Activated gamma-delta T cell treated with Interleukin-2 at 50 U/mL for 16 hours (primary cell): ENCODE data around the gene ZNF223.

Source experiments
- DNase-seq: peaks from one replicate; pipeline ENCODE4 v3.0.0-alpha.2; 2020

The ZNF223 gene

GRCh38 chr19:44072543-44073401 is 20.9 kb downstream of the ZNF223 start:
- no peak for DNase-seq

GRCh38 chr19:44076325-44076724 is 24.5 kb downstream of the ZNF223 start:
- no peak for DNase-seq

- no peak for DNase-seq
These were observed 40.3 kb downstream of the ZNF223 start for GRCh38 chr19:44092108-44092507.

DNA sequence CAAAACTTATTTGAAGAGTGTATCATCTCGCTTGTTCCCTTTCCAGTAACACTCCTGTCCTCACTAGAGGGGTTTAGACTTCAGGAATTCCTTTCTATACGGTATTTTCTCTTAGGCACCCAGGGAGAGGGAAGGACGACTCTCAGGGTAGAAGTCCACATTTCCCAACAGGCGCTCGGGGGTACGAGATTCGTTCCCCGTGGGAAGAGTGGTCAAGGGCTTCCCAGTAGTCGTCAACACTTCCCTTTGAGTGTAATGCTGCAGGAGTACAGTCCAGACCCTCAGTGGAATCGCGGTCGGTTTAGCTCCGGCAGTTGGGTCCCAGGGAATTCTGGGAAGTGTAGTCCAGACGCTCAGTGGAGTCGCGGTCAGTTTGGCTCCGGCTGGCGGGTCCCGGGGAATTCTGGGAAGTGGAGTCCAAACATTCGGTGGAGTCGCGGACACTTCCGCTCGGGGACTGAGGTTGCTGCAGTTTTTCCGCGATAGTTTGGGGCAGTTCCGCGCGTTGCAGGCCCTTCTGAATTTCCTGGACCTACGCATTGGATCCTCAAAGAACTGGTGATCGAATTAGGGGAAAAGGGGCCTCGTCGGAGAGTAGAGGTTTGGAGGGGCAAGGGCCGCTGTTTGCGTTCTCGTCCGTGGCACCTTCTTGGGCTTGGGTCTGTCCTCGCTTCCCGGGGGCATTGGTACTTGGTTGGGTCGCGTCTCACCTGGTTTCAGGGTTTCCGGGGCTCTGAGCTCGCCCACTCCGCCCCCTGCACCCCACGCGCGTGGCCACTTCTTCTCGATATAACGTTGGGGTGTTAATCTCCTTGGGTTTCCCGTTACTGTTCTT is 42.3 kb downstream of the ZNF223 start, which contains the start of gene ZNF224:
Gene ZNF224 (plus strand): TSS at position 431 of the 835 bp plus-strand sequence. CDS start 3,513 bp downstream, outside the sequence.
- peak; percentile 84 for DNase-seq

- no peak for DNase-seq
These were observed 55.9 kb downstream of the ZNF223 start for GRCh38 chr19:44107751-44108150.

DNA sequence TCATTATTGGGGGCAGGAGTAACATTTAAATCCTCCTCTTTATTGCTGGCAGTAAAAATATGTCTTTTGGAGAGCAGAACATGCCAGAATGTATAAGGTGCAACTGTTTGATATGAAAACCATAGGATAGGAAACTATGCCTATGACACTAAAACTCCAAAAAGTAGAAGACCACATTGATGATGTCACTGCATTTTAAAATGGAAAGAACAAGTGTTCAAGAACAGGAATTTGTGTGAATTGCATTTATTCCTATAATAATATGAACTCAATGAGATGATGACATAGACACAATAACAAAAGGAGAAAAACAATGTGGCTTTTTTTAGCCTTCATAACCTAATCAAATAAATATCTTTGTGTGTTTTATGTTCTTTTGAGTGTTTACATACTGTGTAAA is 57.6 kb downstream of the ZNF223 start:
- no peak for DNase-seq

- DNase-seq = no peak
These were observed 60.2 kb downstream of the ZNF223 start for GRCh38 chr19:44111910-44112463.

GRCh38 chr19:44112802-44113137 is 60.9 kb downstream of the ZNF223 start:
- DNase-seq = no peak

GRCh38 chr19:44113138-44113783 is 61.4 kb downstream of the ZNF223 start, which contains the start of gene ZNF225:
ZNF225 (plus strand) TSS chr19:44113399; CDS start chr19:44115828, 2,429 bp downstream.
- peak; percentile 81 for DNase-seq

DNA sequence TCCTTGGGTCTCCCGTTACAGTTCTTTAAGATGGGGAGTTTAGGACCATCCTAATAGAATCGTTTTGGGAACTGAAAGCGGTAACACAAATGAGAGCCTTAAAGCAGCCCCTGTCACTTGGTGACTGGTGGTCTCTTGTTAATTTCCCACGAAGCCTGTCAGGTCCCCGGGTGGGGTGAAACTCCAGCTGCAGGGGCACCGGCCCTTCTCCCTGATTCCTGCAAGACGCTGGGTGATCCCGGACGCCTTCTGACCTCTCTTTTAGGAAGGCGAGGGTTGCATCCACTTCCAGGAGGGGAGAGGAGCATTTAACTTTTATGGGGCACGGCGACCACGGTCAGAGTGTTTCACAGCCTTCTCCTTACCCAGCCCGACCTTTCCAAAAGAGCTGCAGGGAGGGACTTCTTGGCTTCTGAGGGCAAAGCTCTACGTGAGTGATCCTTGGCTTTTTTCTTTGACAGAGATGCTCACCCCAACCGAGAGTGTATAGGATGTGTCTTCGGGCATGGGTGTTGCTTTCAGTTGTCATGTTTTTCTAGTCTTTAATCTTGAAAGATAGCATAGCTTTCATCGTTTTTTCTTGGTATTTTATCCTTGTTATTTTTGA is 62.1 kb downstream of the ZNF223 start:
- no peak for DNase-seq
